Inflammatory macrophage (primary cell): ENCODE measurements around the gene IL19.
"Not testable (repeated sequence)": the region's sequence is repeated elsewhere in the genome, so short reads cannot be mapped to it uniquely, and the experiment has no call there.

Source experiments
- DNase-seq, 2 donors: peaks; one replicate each; pipeline ENCODE4 v3.0.0-alpha.2; 2020 to 2022

Gene IL19

GRCh38 chr1:206776229-206776628 lies 5.7 kb downstream of the IL19 start:
- no peak for DNase-seq

- DNase-seq, result no peak
Measured at GRCh38 chr1:206778031-206778430, 7.5 kb downstream of the IL19 start.

GRCh38 chr1:206778911-206779310 lies 8.3 kb downstream of the IL19 start:
- DNase-seq, result not testable (repeated sequence)

- DNase-seq, result peak; percentile 27 to 58
Measured at GRCh38 chr1:206779638-206780037, 9.1 kb downstream of the IL19 start.

- DNase-seq, result no peak
Measured at GRCh38 chr1:206782448-206782847, 11.9 kb downstream of the IL19 start.

- no peak for DNase-seq
Measured at GRCh38 chr1:206783506-206783905, 12.9 kb downstream of the IL19 start.

GRCh38 chr1:206784471-206784903 lies 13.9 kb downstream of the IL19 start:
- no peak for DNase-seq

GRCh38 chr1:206785182-206785765 lies 14.7 kb downstream of the IL19 start:
- DNase-seq, result peak; percentile 58 to 65

- DNase-seq, result no peak
Measured at GRCh38 chr1:206786212-206786886, 15.8 kb downstream of the IL19 start.

- peak in 1 of 2 donors; percentile 17 for DNase-seq
Measured at GRCh38 chr1:206787891-206788290, 17.3 kb downstream of the IL19 start.

- no peak for DNase-seq
Measured at GRCh38 chr1:206788487-206789050, 18.0 kb downstream of the IL19 start.

- DNase-seq, result no peak
Measured at GRCh38 chr1:206790502-206791250, 20.1 kb downstream of the IL19 start.

- no peak for DNase-seq
Measured at GRCh38 chr1:206792939-206793607, 22.5 kb downstream of the IL19 start.

GRCh38 chr1:206793620-206794019 lies 23.0 kb downstream of the IL19 start:
- DNase-seq, result no peak

GRCh38 chr1:206794294-206794908 lies 23.8 kb downstream of the IL19 start:
- no peak for DNase-seq

GRCh38 chr1:206796116-206796515 lies 25.5 kb downstream of the IL19 start:
- DNase-seq, result no peak

- peak; percentile 36 to 63 for DNase-seq
Measured at GRCh38 chr1:206796981-206797402, 26.4 kb downstream of the IL19 start.

GRCh38 chr1:206797534-206798383 lies 27.2 kb downstream of the IL19 start:
- DNase-seq, result no peak

GRCh38 chr1:206798384-206798996 lies 27.9 kb downstream of the IL19 start:
- no peak for DNase-seq

GRCh38 chr1:206799311-206799710 lies 28.7 kb downstream of the IL19 start:
- DNase-seq, result no peak

GRCh38 chr1:206800411-206800810 lies 29.8 kb downstream of the IL19 start:
- DNase-seq, result no peak
